Esophagus (tissue), 2 donors: Measurements from ENCODE around the gene NUMB. TPM values are rescaled to one million over a fixed set of nuclear protein-coding genes. Genes with fewer than 3 reads are reported as not detected.

Experiments used
- H3K27ac ChIP-seq, 2 donors: one replicate each; pipeline ENCODE4 v1.5.1; 2013; ENCODE audit warnings: low read depth in 2 of 2, mild to moderate bottlenecking in 2 of 2, inconsistent platforms in 1 of 2, low read length in 1 of 2, moderate library complexity in 1 of 2
- H3K27me3 ChIP-seq, 2 donors: one replicate each; pipeline ENCODE4 v1.6.1; 2013; ENCODE audit warnings: low read length in 2 of 2, control low read depth in 1 of 2, mild to moderate bottlenecking in 1 of 2; ENCODE audit not compliant: insufficient read depth in 2 of 2, control insufficient read depth in 1 of 2
- H3K36me3 ChIP-seq, 2 donors: one replicate each; pipeline ENCODE4 v1.6.1; 2013; ENCODE audit warnings: low read length in 1 of 2; ENCODE audit not compliant: control insufficient read depth in 2 of 2, insufficient read depth in 2 of 2
- H3K4me1 ChIP-seq, 2 donors: one replicate each; pipeline ENCODE4 v1.6.1; 2013; ENCODE audit warnings: low read length in 1 of 2; ENCODE audit not compliant: control insufficient read depth in 2 of 2, insufficient read depth in 2 of 2
- H3K4me3 ChIP-seq, 2 donors: one replicate each; pipeline ENCODE4 v1.5.1; 2013; ENCODE audit warnings: low read length in 2 of 2, mild to moderate bottlenecking in 2 of 2, low read depth in 1 of 2, moderate library complexity in 1 of 2
- H3K9me3 ChIP-seq, 2 donors: one replicate each; pipeline ENCODE4 v1.6.1; 2013; ENCODE audit warnings: mild to moderate bottlenecking in 2 of 2, low read depth in 1 of 2, low read length in 1 of 2, moderate library complexity in 1 of 2; ENCODE audit not compliant: control insufficient read depth in 2 of 2, insufficient read depth in 1 of 2
- WGBS, 2 donors: extraction: QIAGEN DNeasy Blood & Tissue Kit; methylation state at CpG; one replicate each; pipeline ENCODE4 v1.1.7; 2013; 5-methylcytosine and 5-hydroxymethylcytosine counted together
- polyA plus RNA-seq, 2 donors: library from polyadenylated mRNA; stranded (reverse); fragments of 200-250 nt; gene quantifications; one replicate each; pipeline ENCODE4 v1.2.3, GENCODE V29; 2013
- donor health status: healthy with polysubstance abuse.
- donor health status: Bipolar disorder and iron deficiency.

Gene NUMB
- polyA plus RNA-seq, 2 donors = 26.9 to 34.8 TPM

- WGBS, 2 donors = 24 to 43% methylated on average over 25 of the region's 25 CpGs
- Histone ChIP-seq H3K4me1 (peaks cover 4 to 6% of the 10 kb centered on the region in 2 donors), H3K9me3 (no peaks in the 10 kb centered on the region), H3K4me3 (no peak overlapping the region), H3K27ac (no peak overlapping the region), H3K27me3 (no peaks in the 10 kb centered on the region), H3K36me3 (peaks cover 0 to 2% of the 10 kb centered on the region in 2 donors)
Measured at GRCh38 chr14:73227812-73228781, 230.2 kb downstream of the NUMB start.

DNA sequence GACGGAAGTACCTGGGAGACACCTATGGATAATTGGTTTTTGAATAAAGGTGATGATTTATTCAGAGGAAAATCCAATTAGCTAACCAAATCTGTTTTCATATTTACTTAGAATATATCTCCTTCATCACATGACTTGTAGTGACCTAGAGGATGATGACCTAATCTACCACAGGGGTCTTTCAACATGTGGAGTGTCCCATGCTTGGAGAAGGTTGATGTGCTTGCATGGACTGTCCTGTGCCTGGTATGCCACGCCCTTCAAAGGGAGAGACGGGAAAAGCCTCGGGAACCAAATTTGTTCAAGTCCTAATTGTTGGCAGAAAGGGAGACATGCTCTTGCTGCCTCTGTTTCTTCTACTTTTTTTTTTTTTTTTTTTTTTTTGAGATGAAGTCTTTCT, 232.8 kb downstream of the NUMB start:
- WGBS, 2 donors = 80 to 93% methylated on average over 4 of the region's 4 CpGs
- Histone ChIP-seq H3K36me3 (peaks cover 0 to 7% of the 10 kb centered on the region in 2 donors), H3K9me3 (no peaks in the 10 kb centered on the region), H3K27ac (no peak overlapping the region), H3K27me3 (no peaks in the 10 kb centered on the region), H3K4me1 (peaks cover 4 to 6% of the 10 kb centered on the region in 2 donors), H3K4me3 (no peak overlapping the region)

Other genes starting within 250 kb of the NUMB start
- 1 to 10 TPM; 3.9 to 7.5 TPM for gene PAPLN, start 221.0 kb downstream of the NUMB start, polyA plus RNA-seq
- gene RIOX1, start 32.4 kb upstream of the NUMB start, polyA plus RNA-seq = 1 to 10 TPM; 4.9 to 6.6 TPM
- gene ACOT1, start 78.6 kb upstream of the NUMB start, polyA plus RNA-seq = 1 to 10 TPM; 3.0 to 3.9 TPM
- gene HEATR4, start 100.4 kb upstream of the NUMB start, polyA plus RNA-seq = under 1 TPM; 0.05 to 0.67 TPM
- 10 to 100 TPM in 1 of 2 donors, 1 to 10 TPM in 1; 9.7 to 19.1 TPM for gene ACOT2, start 110.7 kb upstream of the NUMB start, polyA plus RNA-seq
- 1 to 10 TPM; 1.3 to 2.2 TPM for gene ACOT4, start 133.3 kb upstream of the NUMB start, polyA plus RNA-seq
- gene ACOT6, start 154.0 kb upstream of the NUMB start, polyA plus RNA-seq = not detected
- 1 to 10 TPM; 1.7 to 2.5 TPM for gene DNAL1, start 186.4 kb upstream of the NUMB start, polyA plus RNA-seq